ENCODE data around the gene PRKCE.
A peak's percentile ranks its signal among the peaks of the same experiment; 100 is the strongest.

The PRKCE gene

GRCh38 chr2:46157072-46157965 lies 505.8 kb downstream of the PRKCE start:
- no peak for DNase-seq (ENCODE audit: low spot score)
- H3K27ac ChIP-seq = no peak overlapping the region
- ChIA-PET CTCF (interaction anchor here (0.7 kb wide), 1 partner anchor 128 kb away, joined by 3 read pairs; no protein-coding TSS in a partner anchor), POLR2A (ENCODE audit: low non-redundant PET) (no interaction called here)
- TF ChIP-seq, protein P1, sequence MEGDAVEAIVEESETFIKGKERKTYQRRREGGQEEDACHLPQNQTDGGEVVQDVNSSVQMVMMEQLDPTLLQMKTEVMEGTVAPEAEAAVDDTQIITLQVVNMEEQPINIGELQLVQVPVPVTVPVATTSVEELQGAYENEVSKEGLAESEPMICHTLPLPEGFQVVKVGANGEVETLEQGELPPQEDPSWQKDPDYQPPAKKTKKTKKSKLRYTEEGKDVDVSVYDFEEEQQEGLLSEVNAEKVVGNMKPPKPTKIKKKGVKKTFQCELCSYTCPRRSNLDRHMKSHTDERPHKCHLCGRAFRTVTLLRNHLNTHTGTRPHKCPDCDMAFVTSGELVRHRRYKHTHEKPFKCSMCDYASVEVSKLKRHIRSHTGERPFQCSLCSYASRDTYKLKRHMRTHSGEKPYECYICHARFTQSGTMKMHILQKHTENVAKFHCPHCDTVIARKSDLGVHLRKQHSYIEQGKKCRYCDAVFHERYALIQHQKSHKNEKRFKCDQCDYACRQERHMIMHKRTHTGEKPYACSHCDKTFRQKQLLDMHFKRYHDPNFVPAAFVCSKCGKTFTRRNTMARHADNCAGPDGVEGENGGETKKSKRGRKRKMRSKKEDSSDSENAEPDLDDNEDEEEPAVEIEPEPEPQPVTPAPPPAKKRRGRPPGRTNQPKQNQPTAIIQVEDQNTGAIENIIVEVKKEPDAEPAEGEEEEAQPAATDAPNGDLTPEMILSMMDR (conservative IDR thresholded peaks at IDR 0.05; ENCODE audit: low read depth) = no peak

GRCh38 chr2:46157966-46158310 lies 506.5 kb downstream of the PRKCE start:
- TF ChIP-seq, protein P1 (conservative IDR thresholded peaks at IDR 0.05; ENCODE audit: low read depth) = no peak
- ChIA-PET POLR2A (ENCODE audit: low non-redundant PET) (no interaction called here), CTCF (interaction anchor here (0.7 kb wide), 1 partner anchor 128 kb away, joined by 3 read pairs; no protein-coding TSS in a partner anchor)
- H3K27ac ChIP-seq = no peak overlapping the region
- DNase-seq (ENCODE audit: low spot score) = no peak

GRCh38 chr2:46158661-46159060 lies 507.2 kb downstream of the PRKCE start:
- DNase-seq (ENCODE audit: low spot score) = no peak
- POLR2A ChIA-PET (ENCODE audit: low non-redundant PET) = no interaction called here
- H3K27ac ChIP-seq = no peak overlapping the region
- CTCF ChIA-PET = interaction anchor here (0.7 kb wide), 1 partner anchor 96 kb away, joined by 4 read pairs; no protein-coding TSS in a partner anchor
- TF ChIP-seq, protein P1 (conservative IDR thresholded peaks at IDR 0.05; ENCODE audit: low read depth) = no peak

GRCh38 chr2:46160326-46160725 lies 508.9 kb downstream of the PRKCE start:
- CTCF ChIA-PET = interaction anchor here (0.6 kb wide), 1 partner anchor 32 kb away, joined by 3 read pairs; no protein-coding TSS in a partner anchor

GRCh38 chr2:46161315-46161714 lies 509.8 kb downstream of the PRKCE start:
- TF ChIP-seq, protein P1 (conservative IDR thresholded peaks at IDR 0.05; ENCODE audit: low read depth) = no peak
- no peak for DNase-seq (ENCODE audit: low spot score)
- POLR2A ChIA-PET (ENCODE audit: low non-redundant PET) = no interaction called here
- CTCF ChIA-PET = no interaction called here
- no peak overlapping the region; the same call in 1 of the 2 replicates for H3K27ac ChIP-seq

More at GRCh38 chr2:46160326-46160725, 508.9 kb downstream of the PRKCE start:
- H3K27ac ChIP-seq = no peak overlapping the region
- POLR2A ChIA-PET (ENCODE audit: low non-redundant PET) = no interaction called here
- no peak for DNase-seq (ENCODE audit: low spot score)
- TF ChIP-seq, protein P1 (conservative IDR thresholded peaks at IDR 0.05; ENCODE audit: low read depth) = no peak

GRCh38 chr2:46161911-46162310 lies 510.4 kb downstream of the PRKCE start:
- TF ChIP-seq, protein P1 (conservative IDR thresholded peaks at IDR 0.05; ENCODE audit: low read depth) = no peak
- POLR2A ChIA-PET (ENCODE audit: low non-redundant PET) = no interaction called here
- H3K27ac ChIP-seq = peak overlapping the region; percentile 11; the same call in 1 of the 2 replicates
- no peak for DNase-seq (ENCODE audit: low spot score)
- CTCF ChIA-PET = interaction anchor here (0.5 to 1.0 kb wide), 3 partner anchors 108 to 332 kb away, joined by 3 to 4 read pairs (median 4); no protein-coding TSS in a partner anchor

All from RWPE1 (cell line).